NCI-H446 treated with DMSO at 0.1 percent for 48 hours (cell line): Measurements from ENCODE around the gene DPH3.
A peak's percentile ranks its signal among the peaks of the same experiment; 100 is the strongest.
"Not testable (repeated sequence)": the region's sequence is repeated elsewhere in the genome, so short reads cannot be mapped to it uniquely, and the experiment has no call there.

Experiments
- DNase-seq: peaks from one replicate; lab custom pipeline; 2025; lab: John Stamatoyannopoulos, UW

DPH3 gene

GRCh38 chr3:16264708-16265454, at the start of gene DPH3, which contains the start of gene OXNAD1:
DPH3 (minus strand) TSS chr3:16264943; CDS start chr3:16264876, 67 bp downstream.
OXNAD1 (plus strand) TSS chr3:16265212; CDS start chr3:16270953, 5,741 bp downstream.
- peak; percentile 95 for DNase-seq

GRCh38 chr3:16313886-16314645, 49.3 kb upstream of the DPH3 start:
- DNase-seq = no peak

GRCh38 chr3:16311960-16312451, 47.3 kb upstream of the DPH3 start:
- DNase-seq = no peak

- not testable (repeated sequence) for DNase-seq
Measured at GRCh38 chr3:16310486-16310885, 45.7 kb upstream of the DPH3 start.

GRCh38 chr3:16309558-16309957, 44.8 kb upstream of the DPH3 start:
- no peak for DNase-seq

GRCh38 chr3:16308727-16309126, 44.0 kb upstream of the DPH3 start:
- no peak for DNase-seq

- DNase-seq = no peak
Measured at GRCh38 chr3:16307832-16308531, 43.2 kb upstream of the DPH3 start.

GRCh38 chr3:16305111-16305541, 40.4 kb upstream of the DPH3 start:
- DNase-seq = no peak

GRCh38 chr3:16304061-16305010, 39.6 kb upstream of the DPH3 start:
- no peak for DNase-seq

- no peak for DNase-seq
Measured at GRCh38 chr3:16303037-16303575, 38.4 kb upstream of the DPH3 start.

- no peak for DNase-seq
Measured at GRCh38 chr3:16302082-16302631, 37.4 kb upstream of the DPH3 start.

GRCh38 chr3:16301507-16301906, 36.8 kb upstream of the DPH3 start:
- DNase-seq = no peak

- DNase-seq = no peak
Measured at GRCh38 chr3:16300881-16301359, 36.2 kb upstream of the DPH3 start.

GRCh38 chr3:16300307-16300706, 35.6 kb upstream of the DPH3 start:
- DNase-seq = no peak

GRCh38 chr3:16299746-16300145, 35.0 kb upstream of the DPH3 start:
- no peak for DNase-seq

- no peak for DNase-seq
Measured at GRCh38 chr3:16298891-16299290, 34.1 kb upstream of the DPH3 start.

GRCh38 chr3:16297997-16298885, 33.5 kb upstream of the DPH3 start:
- DNase-seq = no peak

GRCh38 chr3:16295298-16295890, 30.7 kb upstream of the DPH3 start:
- no peak for DNase-seq

- DNase-seq = no peak
Measured at GRCh38 chr3:16294844-16295243, 30.1 kb upstream of the DPH3 start.
